ENCODE results near the gene SUSD1. TPM values are rescaled to one million over a fixed set of nuclear protein-coding genes. Genes with fewer than 3 reads are reported as not detected.

The SUSD1 gene
- total and polyA plus RNA-seq, 9 of the 15 experiments (the other 6 are each of a cell fraction or from before 2014, with no cell fraction given): 10.9 to 44.4 (median 36.1) TPM

- TF ChIP-seq ZNF431 (CRISPR knock-in tag; IDR thresholded peaks at IDR 0.05): no peak
- TF ChIP-seq ZBTB34 (CRISPR knock-in tag; IDR thresholded peaks at IDR 0.05): no peak
- no peak for TF ChIP-seq MBD2 (IDR thresholded peaks at IDR 0.05; ENCODE audit: borderline replicate concordance, low read depth)
- no peak for TF ChIP-seq ZBTB5 (IDR thresholded peaks at IDR 0.05)
- TF ChIP-seq GTF2F1 (IDR thresholded peaks at IDR 0.05; ENCODE audit: low read depth, low read length): no peak
- TF ChIP-seq ZBTB9 (CRISPR knock-in tag; IDR thresholded peaks at IDR 0.05): peak; percentile 91
- TF ChIP-seq OTX1 (CRISPR knock-in tag; IDR thresholded peaks at IDR 0.05): no peak
- peak; percentile 95 for TF ChIP-seq DMBX1 (CRISPR knock-in tag; IDR thresholded peaks at IDR 0.05; ENCODE audit: borderline replicate concordance)
- peak; percentile 55 to 82; a peak in 3 of 4 replicates for TF ChIP-seq TRIM24 (IDR thresholded peaks at IDR 0.05)
- no peak for TF ChIP-seq SLC30A9 (CRISPR knock-in tag; IDR thresholded peaks at IDR 0.05)
- no peak for TF ChIP-seq ETS1 (conservative IDR thresholded peaks at IDR 0.05; ENCODE audit: control insufficient read depth, low read depth, low read length)
- no peak for TF ChIP-seq GATAD2B (IDR thresholded peaks at IDR 0.05; ENCODE audit: borderline replicate concordance)
- no peak for TF ChIP-seq RBM17 (IDR thresholded peaks at IDR 0.05; ENCODE audit: borderline replicate concordance, low read depth, low read length)
- no peak for TF ChIP-seq KDM1A (IDR thresholded peaks at IDR 0.05)
- peak; percentile 78 for TF ChIP-seq USF1 (CRISPR knock-in tag; IDR thresholded peaks at IDR 0.05)
- TF ChIP-seq CBFA2T3 (IDR thresholded peaks at IDR 0.05): peak; percentile 77
- TF ChIP-seq HNRNPUL1 (IDR thresholded peaks at IDR 0.05; ENCODE audit: low read length): no peak
These were observed 49.5 kb upstream of the SUSD1 start (continued) for GRCh38 chr9:112224401-112225289.

Data from K562 (cell line).